NCI-H2029 treated with DMSO at 0.1 percent for 48 hours (cell line): ENCODE data around the gene FOXD2.

ENCODE experiments used
- DNase-seq: peaks from one replicate; lab custom pipeline; 2025; lab: John Stamatoyannopoulos, UW

FOXD2 gene

DNA sequence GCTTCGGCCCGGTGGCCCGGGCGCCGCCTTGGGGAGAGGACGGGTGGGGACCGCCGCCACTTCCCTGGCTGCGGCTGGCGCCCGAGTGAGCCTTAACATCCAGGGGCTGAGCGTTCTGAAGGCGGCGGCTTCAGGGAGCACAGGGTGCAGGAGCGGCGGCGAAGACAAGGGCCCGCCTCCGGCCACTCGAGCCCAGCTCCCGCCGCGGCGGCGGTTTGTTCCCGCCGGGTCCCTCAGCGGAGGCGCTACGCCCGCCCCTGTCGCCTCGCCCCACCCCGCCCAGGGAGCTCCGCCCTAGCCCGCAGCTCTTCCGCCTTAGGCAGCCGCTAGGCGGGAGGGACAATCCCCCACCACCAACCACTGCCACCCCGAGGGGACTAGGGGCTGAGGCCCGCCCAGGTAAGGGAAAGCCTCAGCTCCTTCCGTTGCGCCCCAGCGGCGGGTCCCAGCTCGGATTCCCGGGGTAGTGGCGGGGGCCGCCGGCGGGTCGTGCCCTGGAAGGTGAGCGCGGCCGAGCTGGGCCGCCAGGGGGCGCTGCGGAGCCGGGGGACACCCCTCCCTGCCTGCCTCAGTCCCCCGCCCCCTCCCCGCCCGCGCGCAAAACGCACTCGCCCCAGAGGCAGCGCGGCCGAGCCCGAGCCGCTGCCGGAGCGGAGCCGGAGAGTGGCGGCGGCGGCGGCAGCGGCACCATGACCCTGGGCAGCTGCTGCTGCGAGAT lies at the start of gene FOXD2:
FOXD2 (plus strand) TSS at position 598 of the 718 bp plus-strand sequence; CDS start at position 690, 92 bp downstream.
- peak; percentile 80 for DNase-seq

DNA sequence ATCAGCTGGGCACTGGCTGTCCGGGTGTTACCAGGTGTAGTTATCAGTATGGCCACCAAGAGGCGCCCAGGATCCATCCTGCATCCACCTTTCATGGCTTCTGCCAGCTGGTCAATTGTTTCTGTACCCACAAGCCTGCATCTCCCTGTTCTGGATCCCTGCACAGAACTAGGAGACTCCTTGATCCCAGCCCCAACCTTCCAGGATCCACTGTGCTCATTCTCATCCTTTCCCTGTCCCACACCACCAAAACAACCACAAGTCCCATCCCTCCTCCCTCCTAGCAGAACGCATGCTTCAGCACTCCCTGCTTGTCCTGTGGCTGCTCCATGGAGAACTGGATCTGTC lies 49.0 kb upstream of the FOXD2 start:
- peak; percentile 79 for DNase-seq

DNA sequence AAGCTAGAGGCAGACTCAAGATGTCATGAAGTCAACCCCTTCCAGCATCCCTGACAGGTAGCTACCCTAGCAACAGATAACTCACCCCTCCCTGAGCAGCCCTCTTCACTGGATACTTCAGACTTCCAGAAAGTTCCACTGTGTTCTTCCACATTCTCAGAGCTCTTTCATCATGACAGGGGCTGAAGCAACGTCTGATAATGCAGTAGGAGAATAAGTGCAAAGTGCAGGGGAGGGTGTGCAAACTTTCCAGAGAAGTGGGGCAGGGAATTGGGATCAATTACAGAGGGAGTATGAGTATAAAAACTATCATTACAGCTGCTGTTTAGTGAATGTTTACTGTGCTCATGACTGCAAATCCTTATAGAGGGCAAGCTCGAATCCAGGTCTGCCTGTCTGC lies 48.1 kb upstream of the FOXD2 start:
- DNase-seq, result no peak

DNA sequence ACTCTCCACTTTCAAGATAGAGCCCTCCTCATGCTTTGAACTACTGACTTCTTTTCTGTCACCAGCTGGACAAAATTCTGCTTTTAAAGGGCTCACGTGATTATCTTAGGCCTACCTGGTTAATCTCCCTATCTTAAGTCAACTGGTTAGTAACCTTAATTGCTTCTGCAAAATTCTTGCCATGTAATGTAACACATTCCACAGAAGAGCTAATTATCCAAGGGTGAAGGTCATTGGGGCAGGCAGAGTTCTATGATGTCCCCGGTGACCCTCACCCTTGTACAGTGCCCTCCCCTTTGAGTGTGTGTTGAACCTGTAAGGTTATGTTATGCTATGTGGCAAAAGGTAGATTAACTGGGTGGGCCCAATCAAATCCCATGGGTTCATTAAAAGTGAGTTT lies 47.0 kb upstream of the FOXD2 start:
- no peak for DNase-seq

DNA sequence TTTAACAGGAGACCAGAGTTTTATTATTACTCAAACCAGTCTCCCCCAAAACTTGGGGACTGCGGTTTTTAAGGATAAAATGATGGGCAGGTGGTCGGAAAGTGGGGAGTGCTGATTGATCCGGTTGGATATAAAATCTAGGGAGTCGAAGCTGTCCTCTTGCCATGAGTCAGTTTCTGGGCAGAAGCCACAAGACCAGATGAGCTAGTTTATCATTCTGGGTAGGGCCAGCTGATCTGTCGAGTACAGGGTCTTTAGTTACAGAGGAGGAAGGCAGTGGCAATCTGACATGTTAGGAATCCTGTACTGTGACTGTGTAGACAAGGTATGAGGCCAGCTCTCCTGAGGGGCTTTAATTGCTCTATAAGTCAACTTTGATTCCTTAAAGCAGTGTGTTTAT lies 44.7 kb upstream of the FOXD2 start:
- no peak for DNase-seq

DNA sequence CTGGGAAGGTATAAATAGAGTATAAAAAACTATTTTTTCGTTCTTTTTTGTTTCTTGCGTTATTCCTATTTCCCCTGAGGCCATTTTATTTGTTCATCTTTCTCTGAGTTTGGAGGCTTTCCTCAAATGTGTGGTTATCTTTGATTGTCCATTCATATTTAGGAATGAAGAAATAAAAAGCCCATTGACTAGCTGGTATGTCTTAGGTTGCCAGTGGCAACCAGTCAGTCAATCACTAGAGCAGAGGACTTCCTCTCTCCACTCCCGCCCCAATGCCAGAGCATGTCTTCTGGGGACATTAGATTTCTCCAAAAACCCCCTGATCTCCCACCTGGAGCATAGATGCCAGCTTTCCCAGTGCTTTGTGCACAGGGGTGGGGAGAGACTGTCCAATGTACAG lies 42.4 kb upstream of the FOXD2 start:
- no peak for DNase-seq

DNA sequence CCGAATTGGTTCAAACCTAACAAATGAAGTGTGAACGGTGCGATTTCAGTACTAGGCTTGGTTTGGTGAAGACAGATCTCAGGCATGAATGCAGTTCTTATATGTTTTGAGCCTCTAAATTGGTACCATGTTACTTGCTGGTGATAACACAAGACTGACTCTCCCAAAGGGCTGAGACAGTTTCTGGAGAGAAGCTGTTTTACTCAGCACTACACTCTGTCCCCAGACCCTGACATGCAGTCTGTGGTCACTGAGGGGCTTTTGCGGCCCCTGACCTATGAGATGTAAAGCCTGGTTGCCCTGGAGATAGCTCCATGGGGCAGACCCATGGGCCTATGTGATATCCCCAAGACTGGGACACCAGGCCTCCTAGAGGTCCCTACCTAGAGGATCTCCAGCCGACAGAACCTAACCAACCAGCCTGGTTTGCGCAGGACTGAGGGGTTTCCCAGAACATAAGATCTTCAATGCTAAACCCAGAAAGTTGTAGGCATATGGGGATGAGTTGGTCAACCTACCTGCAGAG lies 41.1 kb upstream of the FOXD2 start:
- no peak for DNase-seq

DNA sequence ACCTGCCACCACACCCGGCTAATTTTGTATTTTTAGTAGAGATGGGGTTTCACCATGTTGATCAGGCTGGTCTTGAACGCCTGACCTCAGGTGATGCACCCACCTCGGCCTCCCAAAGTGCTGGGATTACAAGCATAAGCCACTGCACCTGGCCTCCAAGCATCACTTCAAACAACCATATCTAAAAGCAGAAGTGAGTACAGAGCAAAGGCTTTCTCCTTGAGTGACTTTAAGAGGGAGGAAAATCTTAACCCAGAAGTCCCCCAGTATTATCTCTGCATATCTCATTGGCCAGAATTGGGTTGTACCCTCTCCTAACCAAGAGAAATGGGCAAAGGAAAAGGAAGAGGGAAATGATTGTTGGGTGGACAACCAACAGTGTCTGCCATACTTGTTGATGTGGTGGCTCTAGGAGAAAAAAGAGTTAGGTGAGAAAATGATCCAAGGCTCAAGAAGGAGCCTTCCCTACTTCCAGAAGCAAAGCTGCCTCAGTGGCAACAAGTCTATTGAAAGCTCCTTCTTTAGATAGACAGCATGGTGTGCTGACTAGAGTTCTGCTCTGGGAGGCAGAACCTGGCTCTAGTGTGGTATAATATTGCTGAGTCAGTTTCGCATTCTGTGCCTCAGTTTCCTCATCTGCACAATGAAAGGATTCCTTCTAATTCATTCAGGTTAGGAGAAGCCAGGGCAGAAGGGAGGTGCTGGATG lies 38.6 kb upstream of the FOXD2 start:
- DNase-seq, result no peak

DNA sequence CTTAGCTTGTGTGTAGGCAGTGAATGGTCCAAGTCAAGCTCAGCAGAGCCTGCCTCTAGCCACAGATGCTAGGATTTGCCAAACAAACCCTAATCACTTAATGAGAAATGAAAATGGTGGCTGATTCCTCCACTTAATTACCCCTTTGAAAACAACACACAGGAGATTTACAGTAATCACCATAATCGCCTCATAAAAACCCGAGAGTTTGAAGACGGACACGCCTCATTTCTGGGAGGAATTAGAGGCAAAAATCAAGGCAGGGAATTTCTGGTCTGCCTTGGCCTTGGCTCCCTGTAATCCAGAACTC lies 38.0 kb upstream of the FOXD2 start:
- DNase-seq, result no peak

DNA sequence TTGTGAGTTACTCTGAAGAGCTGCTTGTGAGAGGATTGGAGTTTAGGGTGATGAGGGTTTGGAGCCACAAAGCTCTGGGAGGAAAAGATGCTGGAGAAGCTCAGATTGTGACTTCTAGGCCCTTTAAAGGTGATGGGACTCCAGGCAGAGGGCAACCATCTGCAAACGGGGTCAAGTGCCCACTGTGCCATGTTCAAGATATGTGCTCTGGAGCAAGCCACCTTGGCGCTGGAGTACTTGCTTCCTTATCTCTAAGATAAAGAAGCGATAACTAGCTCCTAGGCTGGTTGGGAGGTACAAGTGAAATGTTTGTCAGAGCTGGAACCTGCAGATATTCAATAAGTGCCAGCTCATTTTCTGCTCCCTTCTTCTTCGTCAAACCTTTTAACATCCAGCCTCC lies 36.1 kb upstream of the FOXD2 start:
- DNase-seq, result no peak

DNA sequence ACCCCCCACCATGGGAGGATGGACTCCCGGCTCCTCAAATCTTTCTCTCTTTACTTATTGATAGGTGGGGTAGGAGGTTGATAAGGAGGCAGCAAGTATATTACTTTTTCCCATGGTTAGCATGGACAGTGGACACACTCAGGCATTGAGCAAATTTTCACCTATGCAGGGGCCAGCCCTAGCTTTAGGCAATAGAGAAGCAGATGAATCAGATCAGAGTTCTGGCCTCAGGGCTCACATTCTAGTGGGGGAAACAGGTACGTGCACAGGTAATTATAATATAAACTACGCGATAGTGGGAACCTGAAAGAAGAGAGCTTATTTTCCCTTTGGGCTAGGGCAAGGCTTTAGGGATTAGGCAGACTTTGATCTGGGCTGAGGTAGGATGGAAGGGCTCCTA lies 35.3 kb upstream of the FOXD2 start:
- DNase-seq, result no peak

DNA sequence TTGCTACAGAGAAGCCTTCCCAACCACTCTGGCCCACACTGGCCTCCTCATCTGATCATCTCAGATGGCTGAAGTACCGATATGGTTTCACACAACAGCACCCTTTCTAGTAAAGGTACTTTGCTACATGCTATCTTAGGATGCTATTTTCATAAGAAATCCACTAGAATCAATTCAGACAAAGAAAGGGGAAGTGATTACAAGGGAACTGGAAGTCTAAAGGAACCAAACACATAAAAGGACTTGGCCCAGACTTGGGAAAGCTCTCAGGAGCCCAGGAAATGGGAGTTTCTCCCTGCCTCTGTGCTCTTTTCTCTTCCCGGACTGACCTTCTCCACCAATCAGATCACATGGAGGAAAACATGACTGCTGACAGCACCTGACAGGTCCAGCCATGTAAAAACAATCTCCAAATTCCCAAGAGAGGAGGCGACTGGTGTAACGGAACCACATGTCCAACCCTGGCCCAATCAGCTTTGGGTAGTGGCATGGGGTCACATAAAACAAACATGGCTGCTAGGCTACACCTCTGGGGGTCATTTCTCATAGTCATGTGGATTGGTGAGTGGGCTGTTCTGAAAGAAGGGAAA lies 34.4 kb upstream of the FOXD2 start:
- no peak for DNase-seq

DNA sequence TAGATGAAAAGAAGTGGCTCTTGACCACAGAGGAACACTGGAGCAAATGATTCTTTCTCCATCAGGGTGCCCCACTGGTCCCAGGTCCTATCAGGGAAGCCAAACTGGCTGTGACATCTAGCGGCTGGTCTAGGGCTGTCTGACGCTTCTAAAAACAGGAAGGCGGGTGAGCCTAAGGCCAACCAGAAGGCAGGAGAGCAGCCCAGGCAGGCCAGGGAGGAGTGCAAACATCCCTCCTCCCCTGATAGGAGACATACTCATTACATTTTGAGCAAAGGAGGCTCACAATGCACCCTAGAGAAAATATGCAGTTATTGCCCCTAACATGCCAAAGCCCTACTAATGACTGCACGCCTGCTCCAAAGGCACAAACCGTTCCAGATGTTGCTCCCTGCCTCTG lies 32.1 kb upstream of the FOXD2 start:
- DNase-seq, result no peak

DNA sequence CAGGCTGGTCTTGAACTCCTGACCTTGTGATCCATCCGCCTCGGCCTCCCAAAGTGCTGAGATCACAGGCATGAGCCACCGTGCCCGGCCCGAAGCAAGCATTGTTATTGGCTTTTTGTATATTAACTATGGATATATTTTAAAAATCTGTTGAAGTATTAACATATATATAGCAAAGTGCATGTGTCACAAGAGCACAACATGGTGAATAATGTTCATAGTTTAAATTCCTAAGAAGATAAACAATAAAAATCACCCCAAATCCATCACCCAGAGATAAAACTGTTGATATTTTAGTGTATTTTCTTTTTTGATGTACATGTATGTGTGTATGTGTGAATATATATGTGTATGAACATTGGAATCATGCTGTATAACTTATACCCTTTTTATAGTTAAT lies 30.9 kb upstream of the FOXD2 start:
- DNase-seq, result no peak

DNA sequence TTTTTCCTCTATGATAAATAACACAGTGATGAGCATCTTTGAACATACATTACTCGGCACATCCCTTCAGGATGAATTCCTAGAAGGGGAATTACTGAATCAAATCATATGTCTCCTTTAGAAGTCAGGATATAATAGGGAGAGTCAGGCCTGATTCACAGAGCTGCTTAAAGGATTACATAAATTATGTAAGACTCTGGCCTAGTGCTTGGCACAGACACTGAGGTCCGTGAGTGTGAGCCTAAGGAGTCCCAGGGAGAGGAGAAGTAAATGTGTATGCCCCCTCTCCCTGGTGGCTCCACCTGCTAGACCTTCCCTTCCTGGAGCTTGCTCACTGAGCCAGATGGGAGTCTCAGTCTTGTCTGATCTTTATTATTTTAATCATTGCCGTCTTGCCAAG lies 30.4 kb upstream of the FOXD2 start:
- no peak for DNase-seq

DNA sequence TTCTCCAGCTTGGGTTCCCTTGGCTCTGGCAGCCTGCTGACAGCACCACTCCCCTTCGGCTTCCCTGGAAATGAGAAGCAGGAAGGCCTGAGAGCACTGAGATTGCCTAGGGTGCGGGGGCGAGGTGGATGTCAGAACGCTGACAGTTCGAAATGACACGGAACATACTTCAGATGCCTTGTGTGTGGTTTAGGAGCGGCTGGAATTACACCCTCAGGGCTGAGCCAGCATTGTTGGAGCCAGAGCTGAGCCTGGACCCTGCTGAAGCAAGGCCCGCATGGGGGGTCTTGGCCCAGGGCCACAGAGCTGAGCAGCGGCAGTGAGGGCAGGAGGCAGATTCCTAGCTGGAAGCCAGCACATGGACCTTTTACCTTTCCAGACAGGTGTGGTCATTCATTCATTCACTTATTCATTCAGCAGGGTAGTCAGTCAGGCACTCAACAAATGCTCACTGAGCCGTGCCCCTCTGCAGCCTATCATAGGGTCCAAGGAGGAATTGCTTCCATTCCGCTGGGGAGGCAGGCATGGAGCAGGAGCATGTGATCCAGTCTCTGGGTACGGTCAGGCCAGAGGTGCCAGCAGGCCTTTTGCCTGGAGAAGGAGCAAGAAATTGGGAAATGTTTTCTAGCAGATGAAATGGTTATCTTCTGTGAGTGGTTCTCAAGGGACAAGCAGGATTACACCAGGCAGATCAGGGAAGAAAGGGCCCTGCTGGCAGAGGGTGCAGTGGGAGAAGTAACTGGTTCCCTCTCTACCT lies 28.4 kb upstream of the FOXD2 start:
- no peak for DNase-seq

DNA sequence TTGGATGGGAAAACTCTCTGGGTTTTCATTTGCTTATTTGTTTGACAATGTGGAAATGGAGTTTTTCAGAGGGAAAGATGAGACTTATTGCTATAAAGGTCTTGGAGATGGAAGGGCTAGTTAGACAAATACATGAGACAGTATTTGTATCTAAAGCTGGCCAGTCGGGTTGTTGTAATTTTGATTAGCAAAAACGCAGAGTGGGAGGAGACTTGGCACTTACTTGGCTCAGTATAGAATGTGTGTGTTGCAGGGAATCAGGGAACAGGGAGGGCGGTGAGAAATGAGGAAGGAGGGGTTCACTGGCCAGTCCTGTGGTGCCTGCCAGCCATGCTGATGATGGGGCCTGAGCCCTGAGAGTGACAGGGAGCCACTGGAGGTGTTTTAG lies 27.8 kb upstream of the FOXD2 start:
- no peak for DNase-seq

DNA sequence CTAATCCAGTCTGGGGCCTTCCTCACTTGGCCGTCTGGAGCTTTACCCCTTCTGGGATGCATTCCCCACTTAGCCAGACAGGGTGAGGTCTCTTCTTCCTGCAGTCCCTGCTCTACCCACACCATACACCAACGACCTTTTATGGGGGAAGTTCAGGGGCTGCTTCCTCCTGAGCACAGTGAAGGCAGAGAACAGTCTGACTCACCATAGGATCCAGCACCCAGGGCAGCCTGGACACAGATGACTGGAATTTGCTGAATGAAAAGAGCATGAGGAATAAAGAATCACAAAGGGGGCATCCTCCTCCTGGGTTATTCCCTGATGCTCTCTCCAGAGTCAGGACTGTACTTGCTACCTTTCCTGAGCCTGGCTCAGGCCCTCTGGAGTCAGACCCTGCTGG lies 26.4 kb upstream of the FOXD2 start:
- DNase-seq, result no peak

DNA sequence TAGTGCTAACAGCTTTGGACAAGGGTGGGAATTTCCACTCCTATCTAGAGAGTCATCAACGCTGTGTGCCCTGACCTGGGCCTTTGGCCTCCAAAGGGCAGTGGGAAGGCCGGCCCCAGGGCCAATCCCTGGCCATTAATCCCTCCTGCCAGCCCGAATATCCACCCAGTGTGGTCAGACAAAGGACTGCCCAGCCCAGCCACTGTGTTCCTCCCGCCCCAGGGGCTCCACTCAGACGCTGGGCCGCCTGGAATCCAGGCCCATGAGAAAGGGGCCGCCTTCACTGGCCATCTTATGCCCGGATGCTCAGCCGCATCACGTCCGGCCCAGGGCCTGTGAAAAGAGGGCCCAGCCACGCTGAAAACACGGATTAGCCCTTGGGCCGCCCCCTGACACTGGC lies 25.4 kb upstream of the FOXD2 start:
- no peak for DNase-seq

DNA sequence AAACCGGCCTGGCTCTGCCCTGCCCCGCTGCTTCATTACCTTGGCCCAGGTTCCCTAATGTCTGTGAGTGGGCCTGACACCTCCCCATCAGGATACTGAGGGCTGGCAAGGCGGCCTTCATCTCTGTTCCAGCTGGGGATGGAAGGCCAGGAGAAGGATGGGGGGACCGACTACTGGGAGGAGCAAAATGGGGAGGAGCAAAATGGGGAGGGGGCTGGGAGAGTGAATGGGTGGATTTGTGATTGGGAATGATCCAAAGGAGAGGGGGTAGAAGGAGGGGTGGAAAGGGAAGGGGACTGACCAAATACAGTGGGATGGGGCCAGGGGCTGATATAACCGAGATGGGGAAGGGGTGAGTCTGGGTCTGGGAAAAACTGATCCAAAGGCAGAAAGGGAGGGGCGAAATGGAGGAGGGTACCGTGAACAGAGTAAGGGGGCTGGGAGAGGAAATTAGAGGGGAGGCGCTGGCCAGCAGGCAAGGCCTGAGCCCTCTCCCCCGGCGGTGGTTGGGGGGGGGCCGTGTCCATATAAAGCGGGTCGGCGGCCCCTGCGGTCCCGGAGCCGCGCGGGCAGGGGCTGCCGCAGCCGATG lies 22.0 kb upstream of the FOXD2 start, which contains the start of gene FOXE3:
FOXE3 (plus strand) TSS at position 558 of the 591 bp plus-strand sequence; CDS start at position 589, 31 bp downstream.
- no peak for DNase-seq

DNA sequence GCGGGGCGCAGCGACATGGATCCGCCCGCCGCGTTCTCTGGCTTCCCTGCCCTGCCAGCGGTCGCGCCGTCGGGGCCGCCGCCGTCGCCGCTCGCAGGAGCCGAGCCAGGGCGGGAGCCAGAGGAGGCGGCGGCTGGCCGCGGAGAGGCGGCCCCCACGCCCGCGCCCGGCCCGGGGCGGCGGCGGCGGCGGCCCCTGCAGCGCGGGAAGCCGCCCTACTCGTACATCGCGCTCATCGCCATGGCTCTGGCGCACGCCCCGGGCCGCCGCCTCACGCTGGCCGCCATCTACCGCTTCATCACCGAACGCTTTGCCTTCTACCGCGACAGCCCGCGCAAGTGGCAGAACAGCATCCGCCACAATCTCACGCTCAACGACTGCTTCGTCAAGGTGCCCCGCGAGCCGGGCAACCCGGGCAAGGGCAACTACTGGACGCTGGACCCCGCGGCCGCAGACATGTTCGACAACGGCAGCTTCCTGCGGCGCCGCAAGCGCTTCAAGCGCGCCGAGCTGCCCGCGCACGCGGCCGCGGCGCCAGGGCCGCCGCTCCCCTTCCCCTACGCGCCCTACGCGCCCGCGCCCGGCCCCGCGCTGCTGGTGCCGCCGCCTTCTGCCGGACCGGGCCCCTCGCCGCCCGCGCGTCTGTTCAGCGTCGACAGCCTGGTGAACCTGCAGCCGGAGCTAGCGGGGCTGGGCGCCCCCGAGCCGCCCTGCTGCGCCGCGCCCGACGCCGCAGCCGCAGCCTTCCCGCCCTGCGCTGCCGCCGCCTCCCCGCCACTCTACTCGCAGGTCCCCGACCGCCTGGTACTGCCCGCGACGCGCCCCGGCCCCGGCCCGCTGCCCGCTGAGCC lies 21.3 kb upstream of the FOXD2 start:
- DNase-seq, result no peak
